HG03175 (cell line): ENCODE data around the gene VAV1.

Source experiments
- ATAC-seq: cut with Tn5 transposase; IDR thresholded peaks from one replicate; pipeline ENCODE4 v1.9.1; 2021; ENCODE audit warnings: mild to moderate bottlenecking, moderate library complexity; ENCODE audit not compliant: unreplicated experiment

The VAV1 gene

GRCh38 chr19:6890401-6890913 is 117.9 kb downstream of the VAV1 start:
- ATAC-seq: no peak

GRCh38 chr19:6890938-6891337 is 118.4 kb downstream of the VAV1 start:
- no peak for ATAC-seq

GRCh38 chr19:6891761-6892385 is 119.4 kb downstream of the VAV1 start:
- no peak for ATAC-seq

DNA sequence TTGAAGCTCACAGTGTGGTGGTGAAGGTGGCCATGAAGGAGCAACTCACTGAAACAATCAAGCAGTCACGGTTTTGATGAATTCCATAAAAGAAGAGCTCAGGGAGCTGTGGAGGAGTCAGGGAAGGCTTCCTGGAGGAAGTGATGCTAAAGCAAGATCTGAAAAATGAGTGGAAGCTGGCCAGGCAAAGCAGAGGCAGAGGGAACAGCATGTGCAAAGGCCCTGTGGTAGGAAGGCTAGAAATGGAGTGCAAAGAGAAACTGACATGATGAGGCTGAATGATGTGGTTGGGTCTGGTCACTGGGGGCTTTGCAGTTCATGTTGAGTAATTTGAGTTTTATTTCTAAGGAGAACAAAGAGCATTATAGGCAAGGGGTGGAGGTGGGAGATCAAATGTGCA is 121.8 kb downstream of the VAV1 start:
- ATAC-seq: no peak

- no peak for ATAC-seq
Measured at GRCh38 chr19:6903446-6903845, 130.9 kb downstream of the VAV1 start.

DNA sequence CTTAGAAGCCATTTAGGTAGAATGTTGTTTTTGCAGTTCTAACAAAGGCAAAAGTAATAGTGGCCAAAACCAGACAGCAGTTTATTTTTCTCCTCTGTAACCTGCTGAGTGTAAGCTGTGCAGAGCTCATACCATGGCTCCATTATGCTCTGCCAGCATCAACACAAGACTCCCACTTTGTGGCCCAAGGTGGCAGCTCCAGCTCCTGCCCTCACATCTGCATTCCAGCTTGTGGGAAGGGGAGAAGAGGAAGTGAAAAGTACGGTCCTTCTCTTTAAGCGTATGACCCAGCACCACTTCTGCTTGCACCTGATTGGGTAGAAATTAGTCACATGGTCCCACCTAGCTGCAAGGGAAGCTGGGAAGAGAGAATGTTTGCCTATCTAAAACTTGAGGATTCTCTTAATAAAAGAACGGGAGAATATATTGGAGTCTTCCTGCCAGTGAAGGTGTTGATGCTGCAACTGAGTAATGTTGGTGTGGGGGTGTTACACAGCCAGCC is 134.1 kb downstream of the VAV1 start:
- ATAC-seq: no peak
